ENCODE data around the gene MAMLD1. TPM values are rescaled to one million over a fixed set of nuclear protein-coding genes. Genes with fewer than 3 reads are reported as not detected.

Gene MAMLD1
- total RNA-seq, 1 donor from 2014 or later: 3.0 TPM

- Histone ChIP-seq H3K4me3 (no peak overlapping the region), H3K9me3 (no peaks in the 10 kb centered on the region), H3K27ac (no peak overlapping the region), H3K4me1 (no peaks in the 10 kb centered on the region), H3K36me3 (no peaks in the 10 kb centered on the region), H3K27me3 (ENCODE audit: low read depth) (no peaks in the 10 kb centered on the region)
- no peak for TF ChIP-seq CTCF (IDR thresholded peaks at IDR 0.05)
- ATAC-seq (no peak), DNase-seq (no peak)
- intact Hi-C loops (cut with DNase I): no loop called here
These were observed 43.5 kb downstream of the MAMLD1 start for GRCh38 chrX:150406596-150406995.

- no peak for TF ChIP-seq CTCF (IDR thresholded peaks at IDR 0.05)
- DNase-seq (no peak), ATAC-seq (no peak)
- Histone ChIP-seq H3K27ac (no peak overlapping the region), H3K27me3 (ENCODE audit: low read depth) (no peaks in the 10 kb centered on the region), H3K4me1 (no peaks in the 10 kb centered on the region), H3K4me3 (no peak overlapping the region), H3K9me3 (no peaks in the 10 kb centered on the region), H3K36me3 (no peaks in the 10 kb centered on the region)
- intact Hi-C loops (cut with DNase I): no loop called here
These were observed 44.9 kb downstream of the MAMLD1 start for GRCh38 chrX:150408007-150408406.

- ATAC-seq (no peak), DNase-seq (no peak)
- Histone ChIP-seq H3K9me3 (no peaks in the 10 kb centered on the region), H3K36me3 (no peaks in the 10 kb centered on the region), H3K4me3 (no peak overlapping the region), H3K27me3 (ENCODE audit: low read depth) (no peaks in the 10 kb centered on the region), H3K4me1 (no peaks in the 10 kb centered on the region), H3K27ac (no peak overlapping the region)
- intact Hi-C loops (cut with DNase I): no loop called here
- TF ChIP-seq CTCF (IDR thresholded peaks at IDR 0.05): no peak
These were observed 45.4 kb downstream of the MAMLD1 start for GRCh38 chrX:150408561-150408960.

- no peaks in the 10 kb centered on the region for H3K4me1 ChIP-seq
- no peak overlapping the region for H3K4me3 ChIP-seq
- TF ChIP-seq CTCF (IDR thresholded peaks at IDR 0.05): no peak
- ATAC-seq (no peak), DNase-seq (no peak)
- no peaks in the 10 kb centered on the region for H3K36me3 ChIP-seq
- H3K27ac ChIP-seq: no peak overlapping the region
- H3K9me3 ChIP-seq: no peaks in the 10 kb centered on the region
- no peaks in the 10 kb centered on the region for H3K27me3 ChIP-seq (ENCODE audit: low read depth)
- intact Hi-C loops (cut with DNase I): no loop called here
These were observed 46.4 kb downstream of the MAMLD1 start for GRCh38 chrX:150409486-150409885.

- intact Hi-C loops (cut with DNase I): no loop called here
These were observed 46.8 kb downstream of the MAMLD1 start for GRCh38 chrX:150409964-150410363.

More at GRCh38 chrX:150409964-150410363, 46.8 kb downstream of the MAMLD1 start:
- Histone ChIP-seq H3K36me3 (no peaks in the 10 kb centered on the region), H3K4me3 (no peak overlapping the region), H3K4me1 (no peaks in the 10 kb centered on the region), H3K27ac (no peak overlapping the region), H3K9me3 (no peaks in the 10 kb centered on the region), H3K27me3 (ENCODE audit: low read depth) (no peaks in the 10 kb centered on the region)
- no peak for TF ChIP-seq CTCF (IDR thresholded peaks at IDR 0.05)
- DNase-seq (no peak), ATAC-seq (no peak)

Measured in lower lobe of right lung (tissue), 2 donors.